GM12878 (cell line): ENCODE results near the gene PRLH. TPM values are rescaled to one million over a fixed set of nuclear protein-coding genes. Genes with fewer than 3 reads are reported as not detected.

Experiments used
- ATAC-seq: fragments of 200-7000 bp; cut with Tn5 transposase; 3 replicates; pipeline ENCODE4 v1.9.1; 2020; ENCODE audit warnings: mild to moderate bottlenecking, moderate library complexity
- BruUV-seq: library from RNA; stranded (reverse); fragments of 400-500 nt; replicated peaks from 2 replicates; lab custom pipeline; 2021; lab: Mats Ljungman, UMichigan
- CTCF ChIA-PET: fragments of 300-600 bp; sonication (Branson Sonifier 250); formaldehyde crosslinking; extraction: SDS; loops from one replicate; lab custom pipeline; 2021; ENCODE audit warnings: inconsistent platforms; lab: Yijun Ruan, JAX
- POLR2A ChIA-PET: fragments of 350-600 bp; formaldehyde crosslinking; extraction: SDS; loops from one replicate; lab custom pipeline; 2021; ENCODE audit warnings: inconsistent platforms; lab: Charles Lee
- RAD21 ChIA-PET: fragments of 300-600 bp; sonication (Branson Sonifier 250); formaldehyde crosslinking; loops from one replicate; lab custom pipeline; 2023; ENCODE audit warnings: antibody characterized with exemption; ENCODE audit not compliant: unreplicated experiment; lab: Charles Lee
- SMC1A ChIA-PET: fragments of 300-600 bp; sonication (Branson Sonifier 250); formaldehyde crosslinking; loops from one replicate; lab custom pipeline; 2023; ENCODE audit not compliant: unreplicated experiment, uncharacterized antibody; lab: Charles Lee
- DNase-seq: peaks from one replicate; pipeline ENCODE4 v3.0.0-alpha.2; 2011; ENCODE audit warnings: low read depth, low spot score
- FAIRE-seq: peaks from 3 replicates; lab custom pipeline; 2011; peaks lifted over from hg19 to GRCh38; lab: Jason Lieb, UNC
- H2AFZ ChIP-seq: 2 replicates; pipeline ENCODE4 v1.6.0; 2011; ENCODE audit warnings: low read depth, low read length, control low read depth; ENCODE audit not compliant: control insufficient read depth
- H3K27ac ChIP-seq: 2 replicates; pipeline ENCODE4 v1.5.1; 2011; ENCODE audit warnings: control low read depth; ENCODE audit not compliant: control insufficient read depth, insufficient read depth
- H3K27me3 ChIP-seq, 2 experiments: replicated peaks in 1 of 2; 2 replicates each; pipeline versions ENCODE4 v1.6.0 to v1.6.1; 2011; ENCODE audit warnings: low read length in 1 of 2; ENCODE audit not compliant: control insufficient read depth in 2 of 2, insufficient read depth in 2 of 2
- H3K36me3 ChIP-seq, 2 experiments: 2 replicates each; pipeline ENCODE4 v1.5.1; 2011; ENCODE audit warnings: low read length in 1 of 2; ENCODE audit not compliant: control insufficient read depth in 2 of 2, insufficient read depth in 2 of 2
- H3K4me1 ChIP-seq: 2 replicates; pipeline ENCODE4 v1.6.1; 2011; ENCODE audit warnings: mild to moderate bottlenecking, low read length, moderate library complexity, mixed read lengths; ENCODE audit not compliant: control insufficient read depth, insufficient read depth
- H3K4me2 ChIP-seq: 2 replicates; pipeline ENCODE4 v1.6.0; 2011; ENCODE audit warnings: control low read depth; ENCODE audit not compliant: control insufficient read depth, insufficient read depth
- H3K4me3 ChIP-seq: fragments of 200-600 bp; sonication (generic); 2 replicates; pipeline ENCODE4 v1.5.1; 2016
- H3K79me2 ChIP-seq: 2 replicates; pipeline ENCODE4 v1.6.0; 2011; ENCODE audit warnings: low read length; ENCODE audit not compliant: control insufficient read depth, insufficient read depth
- H3K9ac ChIP-seq: 2 replicates; pipeline ENCODE4 v1.8.0; 2011; ENCODE audit warnings: low read length, control low read depth, mixed read lengths; ENCODE audit not compliant: control insufficient read depth, insufficient read depth
- H3K9me3 ChIP-seq: replicated peaks from 3 replicates; pipeline ENCODE4 v1.5.1; 2011; ENCODE audit warnings: mild to moderate bottlenecking, low read length; ENCODE audit not compliant: control insufficient read depth, insufficient read depth
- H4K20me1 ChIP-seq: 2 replicates; pipeline ENCODE4 v1.6.0; 2011; ENCODE audit not compliant: control insufficient read depth, insufficient read depth
- CHD4 ChIP-seq: fragments of 200-600 bp; sonication (generic); IDR thresholded peaks from 2 replicates; pipeline ENCODE4 v1.6.1; 2016; ENCODE audit warnings: mild to moderate bottlenecking
- CTCF ChIP-seq, 3 experiments: IDR thresholded peaks in 2 of 3; conservative IDR thresholded peaks in 1 of 3; 2 replicates each; pipeline ENCODE4 v1.5.1; 2011; ENCODE audit warnings: low read depth in 3 of 3, low read length in 3 of 3, mild to moderate bottlenecking in 3 of 3, control low read depth in 2 of 3, moderate library complexity in 2 of 3, inconsistent platforms in 1 of 3, mixed read lengths in 1 of 3; ENCODE audit not compliant: control insufficient read depth in 2 of 3, insufficient read depth in 1 of 3; ENCODE audit errors: extremely low read depth in 1 of 3
- TCF7 ChIP-seq: IDR thresholded peaks from 2 replicates; pipeline ENCODE4 v1.6.1; 2014; ENCODE audit warnings: antibody characterized with exemption, borderline replicate concordance
- ZBTB11 ChIP-seq: fragments of 450-650 bp; formaldehyde crosslinking; IDR thresholded peaks from 2 replicates; pipeline ENCODE4 v1.5.0; 2022; ENCODE audit warnings: mild to moderate bottlenecking, missing genetic modification characterization
- WGBS: methylation state at CpG from one replicate; pipeline ENCODE4 v1.1.6; 2016; ENCODE audit warnings: low lambda C conversion rate; ENCODE audit not compliant: insufficient replicate concordance, insufficient coverage; ENCODE audit errors: missing lambda C conversion rate; 5-methylcytosine and 5-hydroxymethylcytosine counted together
- in situ Hi-C: fragments of 300-500 bp; cut with MboI; formaldehyde crosslinking; loops from 9 replicates; pipeline ENCODE4 v1.14.3; 2018; ENCODE audit warnings: mixed read lengths
- intact Hi-C: fragments of 100-400 bp; cut with micrococcal nuclease; formaldehyde crosslinking; loops from one replicate; pipeline ENCODE4 v1.14.2; 2022; ENCODE audit not compliant: unreplicated experiment
- polyA plus RNA-seq, 11 experiments: library from polyadenylated mRNA; depleted of rRNA in 4 of 11; unstranded in 6 of 11; stranded (reverse) in 5 of 11; fragments of >200 nt; fragmentation: Nextera tagmentation in 4 of 11; fragmentation: Illumina TruSeq in 1 of 11; extraction: Ambion mirVana in 4 of 11; extraction: Trizol in 1 of 11; gene quantifications; 1 replicate in 1 of 11; 2 replicates in 10 of 11; pipeline versions ENCODE4 v1.2.1 to v1.2.3, GENCODE V29; 2011 to 2016; ENCODE audit warnings: inconsistent platforms in 2 of 11, missing spikeins in 2 of 11, low read depth in 1 of 11
- total RNA-seq, 4 experiments: library from RNA; depleted of rRNA in 3 of 4; stranded (reverse); fragments of >200 nt in 3 of 4; fragmentation: Illumina TruSeq in 1 of 4; extraction: Trizol in 1 of 4; gene quantifications; 2 replicates each; pipeline versions ENCODE4 v1.2.1 to v1.2.3, GENCODE V29; 2013 to 2021

The PRLH gene
- total and polyA plus RNA-seq, 10 of the 15 experiments (the other 5 are each of a cell fraction or from before 2014, with no cell fraction given) = not detected

- BruUV-seq = no TSS peak
- WGBS = 55% methylated on average over 9 of the region's 9 CpGs
- in situ Hi-C loops = no loop called here
- intact Hi-C loops = no loop called here
- Histone ChIP-seq H3K9ac (no peak overlapping the region), H3K9me3 (no peaks in the 10 kb centered on the region; the same call in 2 of the 3 replicates), H3K4me1 (peaks cover 3% of the 10 kb centered on the region; the same call in 1 of the 2 replicates), H3K27me3 (no peaks in the 10 kb centered on the region), H2AFZ (no peak overlapping the region)
- ATAC-seq = no peak
- SMC1A ChIA-PET = interaction anchor here (1.0 to 1.5 kb wide), 3 partner anchors 10 to 42 kb away, joined by 3 to 4 read pairs (median 4); no protein-coding TSS in a partner anchor
- POLR2A ChIA-PET = interaction anchor here (1.5 kb wide), 1 partner anchor 13 kb away, joined by 3 read pairs; no protein-coding TSS in a partner anchor
- DNase-seq = no peak
- RAD21 ChIA-PET = interaction anchor here (1.0 to 1.4 kb wide), 2 partner anchors 11 to 12 kb away, joined by 3 to 7 read pairs; no protein-coding TSS in a partner anchor
- FAIRE-seq = no peak
- TF ChIP-seq ZBTB11 (CRISPR knock-in tag) (no peak), CHD4 (no peak), TCF7 (no peak), CTCF (IDR thresholded peaks at IDR 0.05 in 2 of 3, conservative IDR thresholded peaks at IDR 0.05 in 1 of 3; ENCODE audit: control insufficient read depth in 2 of 3, extremely low read depth in 1 of 3, insufficient read depth in 1 of 3, low read depth in 3 of 3, low read length in 3 of 3) (0 out of 6 replicates have a peak, but pooled peaks of 1 of the 3 experiments have one; percentile 4)
- TF ChIP-seq, all 136 proteins: peak for 1
- CTCF ChIA-PET = interaction anchor here (1.0 kb wide), 1 partner anchor 14 kb away, joined by 3 read pairs; no protein-coding TSS in a partner anchor
- Histone ChIP-seq H3K79me2 (no peaks in the 10 kb centered on the region), H3K36me3 (no peaks in the 10 kb centered on the region), H3K4me2 (no peak overlapping the region), H3K4me3 (no peak overlapping the region), H4K20me1 (no peaks in the 10 kb centered on the region; the same call in 1 of the 2 replicates), H3K27ac (no peak overlapping the region)
Measured at GRCh38 chr2:237614151-237614720, 47.9 kb downstream of the PRLH start.
